ENCODE data around the gene IER3. TPM values are rescaled to one million over a fixed set of nuclear protein-coding genes. Genes with fewer than 3 reads are reported as not detected.

Gene IER3
- total and polyA plus RNA-seq, 2 experiments from 2014 or later = 19.9 to 21.2 TPM

DNA sequence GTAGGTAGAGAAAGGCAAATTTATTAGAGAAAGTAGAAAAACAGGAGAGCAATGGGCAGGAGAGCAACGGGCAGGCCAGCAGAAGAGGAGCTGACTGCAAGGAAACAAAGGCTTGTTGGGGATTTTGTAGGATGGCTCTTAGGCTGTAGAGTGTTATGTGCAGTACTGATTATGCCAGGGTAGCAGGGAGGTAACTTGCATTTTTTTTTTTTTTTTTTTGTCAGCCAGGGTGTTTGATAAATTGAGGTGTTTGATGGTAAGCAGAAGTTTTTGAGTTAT lies 36.2 kb upstream of the IER3 start:
- Histone ChIP-seq H3K9me2 (ENCODE audit: insufficient read depth) (no peaks in the 10 kb centered on the region), H4K20me1 (replicated peaks; ENCODE audit: insufficient read depth) (no peaks in the 10 kb centered on the region), H3K4me1 (ENCODE audit: insufficient read depth) (peaks cover 6% of the 10 kb centered on the region; the same call in 1 of the 2 replicates), H3K4me2 (no peak overlapping the region), H3K79me2 (replicated peaks; ENCODE audit: insufficient read depth) (no peaks in the 10 kb centered on the region), H3K27me3 (ENCODE audit: insufficient read depth) (no peaks in the 10 kb centered on the region), H3K4me3 (no peak overlapping the region), H2AFZ (no peak overlapping the region), H3F3A (replicated peaks; ENCODE audit: low read depth) (0 out of 2 replicates have a peak, but pooled peaks cover 3% of the 10 kb centered on the region), H3K36me3 (ENCODE audit: insufficient read depth) (no peaks in the 10 kb centered on the region), H3K27ac (ENCODE audit: low read depth) (no peak overlapping the region)
- no peak for ATAC-seq
- Mint-ChIP-seq H3K4me1 (peaks cover 16% of the 10 kb centered on the region), H3K27me3 (ENCODE audit: insufficient read depth, low read depth, poor library complexity) (peaks cover 13% of the 10 kb centered on the region), H3K4me3 (no peak overlapping the region), H3K9me3 (peaks cover 19% of the 10 kb centered on the region), H3K36me3 (ENCODE audit: low read depth) (peaks cover 16% of the 10 kb centered on the region), H3K27ac (no peak overlapping the region)
- no peak for DNase-seq (ENCODE audit: low spot score)
- TF ChIP-seq, protein P1, sequence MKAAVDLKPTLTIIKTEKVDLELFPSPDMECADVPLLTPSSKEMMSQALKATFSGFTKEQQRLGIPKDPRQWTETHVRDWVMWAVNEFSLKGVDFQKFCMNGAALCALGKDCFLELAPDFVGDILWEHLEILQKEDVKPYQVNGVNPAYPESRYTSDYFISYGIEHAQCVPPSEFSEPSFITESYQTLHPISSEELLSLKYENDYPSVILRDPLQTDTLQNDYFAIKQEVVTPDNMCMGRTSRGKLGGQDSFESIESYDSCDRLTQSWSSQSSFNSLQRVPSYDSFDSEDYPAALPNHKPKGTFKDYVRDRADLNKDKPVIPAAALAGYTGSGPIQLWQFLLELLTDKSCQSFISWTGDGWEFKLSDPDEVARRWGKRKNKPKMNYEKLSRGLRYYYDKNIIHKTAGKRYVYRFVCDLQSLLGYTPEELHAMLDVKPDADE (IDR thresholded peaks at IDR 0.05) = no peak
- no peak for TF ChIP-seq CTCF (conservative IDR thresholded peaks at IDR 0.05; ENCODE audit: low read depth in 2 of 2)

DNA sequence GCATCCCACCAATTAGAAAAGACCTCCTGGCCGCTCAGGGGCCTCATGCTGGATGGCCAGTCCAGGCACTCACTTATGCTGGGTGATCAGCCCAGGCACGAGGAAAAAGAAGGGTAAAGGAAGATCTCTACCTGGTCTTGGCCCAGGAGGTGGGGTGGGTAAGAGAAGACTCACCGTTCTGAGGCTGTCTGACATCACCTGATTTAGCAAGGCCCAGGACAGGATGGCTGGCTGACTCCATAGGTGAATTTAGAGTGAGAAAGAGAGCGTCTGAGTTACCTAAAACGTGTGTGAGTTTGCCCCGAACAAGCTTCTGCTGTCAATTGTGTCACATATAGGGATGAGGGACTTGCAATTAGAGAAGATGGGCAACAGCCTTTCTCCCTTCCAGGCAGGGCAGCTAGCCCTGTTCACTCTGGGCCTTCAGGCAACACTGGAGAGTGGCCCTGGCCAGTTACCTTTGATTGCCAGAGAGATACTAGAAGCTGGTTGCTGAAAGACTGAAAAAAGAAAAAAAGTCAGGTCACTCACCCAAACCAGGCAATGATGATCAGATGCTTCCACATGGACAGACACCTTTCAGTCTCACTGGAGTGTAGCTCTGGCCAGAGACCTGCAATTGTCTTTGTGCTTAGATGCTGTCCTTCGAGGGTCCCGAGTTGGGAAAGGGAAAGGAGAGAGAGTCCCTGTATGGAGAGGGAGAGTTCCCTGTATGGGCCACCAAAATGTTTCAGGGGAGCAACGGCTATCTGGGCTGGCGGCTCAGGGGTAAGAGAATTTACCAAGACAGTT lies 35.7 kb upstream of the IER3 start:
- Mint-ChIP-seq H3K27ac (no peak overlapping the region), H3K4me1 (peaks cover 16% of the 10 kb centered on the region)
- TF ChIP-seq JUNB (IDR thresholded peaks at IDR 0.05; ENCODE audit: unreplicated experiment) (no peak), EZH2 (IDR thresholded peaks at IDR 0.05; ENCODE audit: low read depth, unreplicated experiment) (no peak), CREB1 (CRISPR knock-in tag; IDR thresholded peaks at IDR 0.05; ENCODE audit: low read depth) (no peak), ZNF462 (CRISPR knock-in tag; IDR thresholded peaks at IDR 0.05) (no peak), NANOG (IDR thresholded peaks at IDR 0.05; ENCODE audit: borderline replicate concordance) (no peak)
- TF ChIP-seq, protein P1 (IDR thresholded peaks at IDR 0.05) = no peak

More for the DNA sequence above, 35.7 kb upstream of the IER3 start:
- H4K20me1 ChIP-seq (replicated peaks; ENCODE audit: insufficient read depth) = no peaks in the 10 kb centered on the region
- H2AFZ ChIP-seq = peak overlapping the region; percentile 75; the same call in 1 of the 2 replicates
- 0 out of 2 replicates have a peak, but pooled peaks cover 3% of the 10 kb centered on the region for H3F3A ChIP-seq (replicated peaks; ENCODE audit: low read depth)
- H3K9me2 ChIP-seq (ENCODE audit: insufficient read depth) = no peaks in the 10 kb centered on the region
- peaks cover 19% of the 10 kb centered on the region for H3K9me3 Mint-ChIP-seq
- peaks cover 16% of the 10 kb centered on the region for H3K36me3 Mint-ChIP-seq (ENCODE audit: low read depth)
- no peak overlapping the region for H3K27ac ChIP-seq (ENCODE audit: low read depth)
- H3K79me2 ChIP-seq (replicated peaks; ENCODE audit: insufficient read depth) = no peaks in the 10 kb centered on the region
- no peak overlapping the region for H3K4me2 ChIP-seq
- peaks cover 13% of the 10 kb centered on the region for H3K27me3 Mint-ChIP-seq (ENCODE audit: insufficient read depth, low read depth, poor library complexity)
- H3K27me3 ChIP-seq (ENCODE audit: insufficient read depth) = no peaks in the 10 kb centered on the region
- ATAC-seq (no peak), DNase-seq (ENCODE audit: low spot score) (no peak)
- no peak overlapping the region; the same call in 2 of the 3 replicates for H3K4me3 Mint-ChIP-seq
- H3K36me3 ChIP-seq (ENCODE audit: insufficient read depth) = no peaks in the 10 kb centered on the region
- no peak overlapping the region for H3K4me3 ChIP-seq
- peaks cover 6% of the 10 kb centered on the region; the same call in 1 of the 2 replicates for H3K4me1 ChIP-seq (ENCODE audit: insufficient read depth)
